ENCODE measurements around the gene FOXC1.

The FOXC1 gene

GRCh38 chr6:1577896-1578745, 31.6 kb upstream of the FOXC1 start:
- no peaks in the 10 kb centered on the region for H3K9me3 Mint-ChIP-seq
- no peak overlapping the region for H3K27ac Mint-ChIP-seq
- no peaks in the 10 kb centered on the region for H3K4me1 Mint-ChIP-seq
- no peak overlapping the region for H3K4me3 Mint-ChIP-seq
- H3K36me3 Mint-ChIP-seq, result no peaks in the 10 kb centered on the region
- peaks cover 81% of the 10 kb centered on the region for H3K27me3 Mint-ChIP-seq
- peak; percentile 35 for ATAC-seq

GRCh38 chr6:1579096-1579495, 30.6 kb upstream of the FOXC1 start:
- Mint-ChIP-seq H3K4me3 (no peak overlapping the region), H3K9me3 (no peaks in the 10 kb centered on the region), H3K27me3 (peaks cover 80% of the 10 kb centered on the region), H3K27ac (no peak overlapping the region), H3K36me3 (no peaks in the 10 kb centered on the region), H3K4me1 (no peaks in the 10 kb centered on the region)
- ATAC-seq, result no peak

GRCh38 chr6:1580109-1580508, 29.6 kb upstream of the FOXC1 start:
- H3K27ac Mint-ChIP-seq, result no peak overlapping the region
- H3K4me1 Mint-ChIP-seq, result no peaks in the 10 kb centered on the region
- no peak overlapping the region for H3K4me3 Mint-ChIP-seq
- ATAC-seq, result no peak
- peaks cover 71% of the 10 kb centered on the region for H3K27me3 Mint-ChIP-seq
- no peaks in the 10 kb centered on the region for H3K36me3 Mint-ChIP-seq
- no peaks in the 10 kb centered on the region for H3K9me3 Mint-ChIP-seq

GRCh38 chr6:1580585-1580984, 29.1 kb upstream of the FOXC1 start:
- Mint-ChIP-seq H3K4me1 (no peaks in the 10 kb centered on the region), H3K27ac (no peak overlapping the region), H3K9me3 (no peaks in the 10 kb centered on the region), H3K36me3 (no peaks in the 10 kb centered on the region), H3K27me3 (peaks cover 71% of the 10 kb centered on the region), H3K4me3 (no peak overlapping the region)
- no peak for ATAC-seq

GRCh38 chr6:1581120-1581991, 28.4 kb upstream of the FOXC1 start:
- no peak for ATAC-seq
- Mint-ChIP-seq H3K4me1 (no peaks in the 10 kb centered on the region), H3K27me3 (peaks cover 70% of the 10 kb centered on the region), H3K9me3 (no peaks in the 10 kb centered on the region), H3K36me3 (no peaks in the 10 kb centered on the region), H3K27ac (no peak overlapping the region), H3K4me3 (no peak overlapping the region)

GRCh38 chr6:1584146-1584545, 25.6 kb upstream of the FOXC1 start:
- H3K27ac Mint-ChIP-seq, result no peak overlapping the region
- H3K36me3 Mint-ChIP-seq, result no peaks in the 10 kb centered on the region
- H3K9me3 Mint-ChIP-seq, result no peaks in the 10 kb centered on the region
- no peak for ATAC-seq
- no peaks in the 10 kb centered on the region for H3K4me1 Mint-ChIP-seq
- peaks cover 55% of the 10 kb centered on the region for H3K27me3 Mint-ChIP-seq
- no peak overlapping the region for H3K4me3 Mint-ChIP-seq

- no peaks in the 10 kb centered on the region for H3K9me3 Mint-ChIP-seq
- no peaks in the 10 kb centered on the region for H3K4me1 Mint-ChIP-seq
- no peak for ATAC-seq
- H3K27me3 Mint-ChIP-seq, result peaks cover 46% of the 10 kb centered on the region
- H3K36me3 Mint-ChIP-seq, result no peaks in the 10 kb centered on the region
- no peak overlapping the region for H3K4me3 Mint-ChIP-seq
- H3K27ac Mint-ChIP-seq, result no peak overlapping the region
Measured at GRCh38 chr6:1584996-1585668, 24.6 kb upstream of the FOXC1 start.

- Mint-ChIP-seq H3K9me3 (no peaks in the 10 kb centered on the region), H3K4me3 (no peak overlapping the region), H3K4me1 (no peaks in the 10 kb centered on the region), H3K36me3 (no peaks in the 10 kb centered on the region), H3K27me3 (peaks cover 40% of the 10 kb centered on the region), H3K27ac (no peak overlapping the region)
- ATAC-seq, result no peak
Measured at GRCh38 chr6:1585669-1586049, 24.1 kb upstream of the FOXC1 start.

GRCh38 chr6:1586256-1586655, 23.5 kb upstream of the FOXC1 start:
- no peaks in the 10 kb centered on the region for H3K4me1 Mint-ChIP-seq
- no peak for ATAC-seq
- H3K27ac Mint-ChIP-seq, result no peak overlapping the region
- H3K27me3 Mint-ChIP-seq, result peaks cover 34% of the 10 kb centered on the region
- H3K9me3 Mint-ChIP-seq, result no peaks in the 10 kb centered on the region
- H3K4me3 Mint-ChIP-seq, result no peak overlapping the region
- H3K36me3 Mint-ChIP-seq, result no peaks in the 10 kb centered on the region

GRCh38 chr6:1586861-1587450, 22.8 kb upstream of the FOXC1 start:
- H3K4me3 Mint-ChIP-seq, result no peak overlapping the region
- H3K36me3 Mint-ChIP-seq, result no peaks in the 10 kb centered on the region
- no peak for ATAC-seq
- H3K9me3 Mint-ChIP-seq, result no peaks in the 10 kb centered on the region
- H3K27me3 Mint-ChIP-seq, result peaks cover 30% of the 10 kb centered on the region
- H3K4me1 Mint-ChIP-seq, result no peaks in the 10 kb centered on the region
- H3K27ac Mint-ChIP-seq, result no peak overlapping the region

GRCh38 chr6:1587546-1587945, 22.2 kb upstream of the FOXC1 start:
- Mint-ChIP-seq H3K4me1 (no peaks in the 10 kb centered on the region), H3K4me3 (no peak overlapping the region), H3K27me3 (peaks cover 28% of the 10 kb centered on the region), H3K36me3 (no peaks in the 10 kb centered on the region), H3K27ac (no peak overlapping the region), H3K9me3 (no peaks in the 10 kb centered on the region)
- no peak for ATAC-seq

GRCh38 chr6:1587977-1588376, 21.7 kb upstream of the FOXC1 start:
- Mint-ChIP-seq H3K27me3 (peaks cover 28% of the 10 kb centered on the region), H3K36me3 (no peaks in the 10 kb centered on the region), H3K27ac (no peak overlapping the region), H3K4me1 (no peaks in the 10 kb centered on the region), H3K9me3 (no peaks in the 10 kb centered on the region), H3K4me3 (no peak overlapping the region)
- ATAC-seq, result no peak

GRCh38 chr6:1589208-1589607, 20.5 kb upstream of the FOXC1 start:
- Mint-ChIP-seq H3K4me3 (no peak overlapping the region), H3K9me3 (no peaks in the 10 kb centered on the region), H3K4me1 (no peaks in the 10 kb centered on the region), H3K36me3 (no peaks in the 10 kb centered on the region), H3K27ac (no peak overlapping the region), H3K27me3 (peaks cover 30% of the 10 kb centered on the region)
- ATAC-seq, result no peak

GRCh38 chr6:1590580-1590979, 19.1 kb upstream of the FOXC1 start:
- H3K4me3 Mint-ChIP-seq, result no peak overlapping the region
- no peaks in the 10 kb centered on the region for H3K36me3 Mint-ChIP-seq
- no peaks in the 10 kb centered on the region for H3K4me1 Mint-ChIP-seq
- ATAC-seq, result no peak
- H3K27me3 Mint-ChIP-seq, result peaks cover 24% of the 10 kb centered on the region
- H3K9me3 Mint-ChIP-seq, result no peaks in the 10 kb centered on the region
- no peak overlapping the region for H3K27ac Mint-ChIP-seq

GRCh38 chr6:1591243-1591642, 18.5 kb upstream of the FOXC1 start:
- H3K9me3 Mint-ChIP-seq, result no peaks in the 10 kb centered on the region
- H3K4me3 Mint-ChIP-seq, result no peak overlapping the region
- no peaks in the 10 kb centered on the region for H3K4me1 Mint-ChIP-seq
- no peak overlapping the region for H3K27ac Mint-ChIP-seq
- no peak for ATAC-seq
- no peaks in the 10 kb centered on the region for H3K36me3 Mint-ChIP-seq
- peaks cover 26% of the 10 kb centered on the region for H3K27me3 Mint-ChIP-seq

Measured in stimulated activated memory B cell treated with anti-CD40 and anti-IgM and Interleukin-4, amounts not matched to agents 10 μg/mL and 1 μg/mL and 100 μg/mL, for 72 hours (primary cell).